ENCODE results near the gene NCAPD3. TPM values are rescaled to one million over a fixed set of nuclear protein-coding genes. Genes with fewer than 3 reads are reported as not detected.

NCAPD3 gene
- total RNA-seq, 3 donors from 2014 or later (not counting 1 experiment from before 2014, with no cell fraction given), result 27.6 to 33.6 (median 31.2) TPM

GRCh38 chr11:134164490-134165370, 59.0 kb downstream of the NCAPD3 start:
- Histone ChIP-seq H3K4me1 (ENCODE audit: control insufficient read depth, insufficient read depth, low read length) (no peaks in the 10 kb centered on the region), H3K9me3 (ENCODE audit: control insufficient read depth, insufficient read depth, low read length) (no peaks in the 10 kb centered on the region), H3K27ac (ENCODE audit: low read length) (no peak overlapping the region), H3K27me3 (ENCODE audit: control insufficient read depth, insufficient read depth, low read length) (no peaks in the 10 kb centered on the region), H3K36me3 (ENCODE audit: control insufficient read depth, insufficient read depth, low read length) (peaks cover 50% of the 10 kb centered on the region), H3K4me3 (ENCODE audit: low read length) (no peak overlapping the region)
- ATAC-seq (peak in 1 of 3 donors; percentile 24), DNase-seq (no peak)
- no peaks in the 10 kb centered on the region for H3K27me3 Mint-ChIP-seq (ENCODE audit: low read depth in 2 of 2)
- H3K27ac Mint-ChIP-seq, result peak overlapping the region in 1 of 2 donors; percentile 56
- TF ChIP-seq, protein P1, sequence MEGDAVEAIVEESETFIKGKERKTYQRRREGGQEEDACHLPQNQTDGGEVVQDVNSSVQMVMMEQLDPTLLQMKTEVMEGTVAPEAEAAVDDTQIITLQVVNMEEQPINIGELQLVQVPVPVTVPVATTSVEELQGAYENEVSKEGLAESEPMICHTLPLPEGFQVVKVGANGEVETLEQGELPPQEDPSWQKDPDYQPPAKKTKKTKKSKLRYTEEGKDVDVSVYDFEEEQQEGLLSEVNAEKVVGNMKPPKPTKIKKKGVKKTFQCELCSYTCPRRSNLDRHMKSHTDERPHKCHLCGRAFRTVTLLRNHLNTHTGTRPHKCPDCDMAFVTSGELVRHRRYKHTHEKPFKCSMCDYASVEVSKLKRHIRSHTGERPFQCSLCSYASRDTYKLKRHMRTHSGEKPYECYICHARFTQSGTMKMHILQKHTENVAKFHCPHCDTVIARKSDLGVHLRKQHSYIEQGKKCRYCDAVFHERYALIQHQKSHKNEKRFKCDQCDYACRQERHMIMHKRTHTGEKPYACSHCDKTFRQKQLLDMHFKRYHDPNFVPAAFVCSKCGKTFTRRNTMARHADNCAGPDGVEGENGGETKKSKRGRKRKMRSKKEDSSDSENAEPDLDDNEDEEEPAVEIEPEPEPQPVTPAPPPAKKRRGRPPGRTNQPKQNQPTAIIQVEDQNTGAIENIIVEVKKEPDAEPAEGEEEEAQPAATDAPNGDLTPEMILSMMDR (IDR thresholded peaks at IDR 0.05), result no peak
- H3K36me3 Mint-ChIP-seq, result peaks cover 20% of the 10 kb centered on the region
- H3K4me3 Mint-ChIP-seq, result no peak overlapping the region
- no peaks in the 10 kb centered on the region for H3K9me3 Mint-ChIP-seq
- H3K4me1 Mint-ChIP-seq, result peaks cover 0 to 7% of the 10 kb centered on the region in 2 donors
- intact Hi-C loops (cut with micrococcal nuclease), result no loop called here
- WGBS (ENCODE audit: insufficient coverage), result 94% methylated on average over 11 of the region's 11 CpGs

GRCh38 chr11:134159652-134160051, 64.1 kb downstream of the NCAPD3 start:
- no peaks in the 10 kb centered on the region for H3K9me3 ChIP-seq (ENCODE audit: control insufficient read depth, insufficient read depth, low read length)
- intact Hi-C loops (cut with micrococcal nuclease), result no loop called here
- H3K4me3 Mint-ChIP-seq, result no peak overlapping the region
- no peak overlapping the region for H3K4me3 ChIP-seq (ENCODE audit: low read length)
- no peaks in the 10 kb centered on the region for H3K27me3 ChIP-seq (ENCODE audit: control insufficient read depth, insufficient read depth, low read length)
- H3K27ac Mint-ChIP-seq, result no peak overlapping the region
- no peak overlapping the region for H3K27ac ChIP-seq (ENCODE audit: low read length)
- WGBS (ENCODE audit: insufficient coverage), result 97% methylated on average over 9 of the region's 9 CpGs
- peaks cover 17% of the 10 kb centered on the region for H3K36me3 Mint-ChIP-seq
- TF ChIP-seq, protein P1 (IDR thresholded peaks at IDR 0.05), result no peak
- no peaks in the 10 kb centered on the region for H3K4me1 ChIP-seq (ENCODE audit: control insufficient read depth, insufficient read depth, low read length)
- no peaks in the 10 kb centered on the region for H3K9me3 Mint-ChIP-seq
- ATAC-seq (no peak), DNase-seq (no peak)
- H3K4me1 Mint-ChIP-seq, result peaks cover 0 to 2% of the 10 kb centered on the region in 2 donors
- peaks cover 68% of the 10 kb centered on the region for H3K36me3 ChIP-seq (ENCODE audit: control insufficient read depth, insufficient read depth, low read length)
- no peaks in the 10 kb centered on the region for H3K27me3 Mint-ChIP-seq (ENCODE audit: low read depth in 2 of 2)

DNA sequence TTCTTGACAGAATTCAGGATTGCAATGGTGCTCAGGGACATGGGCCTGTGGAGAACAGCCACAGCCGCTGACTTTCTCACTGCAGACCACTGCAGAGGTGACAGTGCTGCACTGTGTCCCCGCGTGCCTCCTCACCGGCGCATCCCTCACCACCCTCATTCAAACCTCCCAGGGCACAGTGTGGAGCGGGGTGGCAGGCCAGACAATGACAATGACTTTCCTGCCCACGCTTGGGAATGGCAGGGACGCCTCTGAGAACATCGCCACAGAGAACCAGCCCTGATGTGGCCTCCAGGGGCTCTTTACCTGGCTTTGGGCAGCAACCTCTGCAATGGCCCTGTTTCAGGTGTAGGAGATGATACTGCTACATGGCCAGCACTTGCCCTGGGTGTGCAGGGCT, 65.7 kb downstream of the NCAPD3 start:
- H3K9me3 ChIP-seq (ENCODE audit: control insufficient read depth, insufficient read depth, low read length), result no peaks in the 10 kb centered on the region
- no peaks in the 10 kb centered on the region for H3K27me3 Mint-ChIP-seq (ENCODE audit: low read depth in 2 of 2)
- no peak overlapping the region for H3K4me3 Mint-ChIP-seq
- WGBS (ENCODE audit: insufficient coverage), result 98% methylated on average over 9 of the region's 9 CpGs
- H3K9me3 Mint-ChIP-seq, result no peaks in the 10 kb centered on the region
- H3K27me3 ChIP-seq (ENCODE audit: control insufficient read depth, insufficient read depth, low read length), result no peaks in the 10 kb centered on the region
- H3K36me3 ChIP-seq (ENCODE audit: control insufficient read depth, insufficient read depth, low read length), result peaks cover 71% of the 10 kb centered on the region
- intact Hi-C loops (cut with micrococcal nuclease), result no loop called here
- H3K36me3 Mint-ChIP-seq, result peaks cover 17% of the 10 kb centered on the region
- no peaks in the 10 kb centered on the region for H3K4me1 Mint-ChIP-seq
- no peak overlapping the region for H3K27ac Mint-ChIP-seq
- TF ChIP-seq, protein P1 (IDR thresholded peaks at IDR 0.05), result no peak
- ATAC-seq (no peak), DNase-seq (no peak)
- no peaks in the 10 kb centered on the region for H3K4me1 ChIP-seq (ENCODE audit: control insufficient read depth, insufficient read depth, low read length)
- H3K4me3 ChIP-seq (ENCODE audit: low read length), result no peak overlapping the region
- H3K27ac ChIP-seq (ENCODE audit: low read length), result no peak overlapping the region
